Colonic mucosa (tissue), 4 donors: ENCODE data around the gene SEMA4D. TPM values are rescaled to one million over a fixed set of nuclear protein-coding genes. Genes with fewer than 3 reads are reported as not detected.

Source experiments
- DNase-seq: peaks from one replicate; pipeline ENCODE4 v3.0.0-alpha.2; 2020
- H3K27ac ChIP-seq: fragments of 200-600 bp; one replicate; pipeline ENCODE4 v1.8.0; 2021
- H3K27me3 ChIP-seq: fragments of 200-600 bp; one replicate; pipeline ENCODE4 v1.8.0; 2021
- H3K36me3 ChIP-seq: fragments of 200-600 bp; one replicate; pipeline ENCODE4 v1.8.0; 2021
- H3K4me1 ChIP-seq: fragments of 200-600 bp; one replicate; pipeline ENCODE4 v1.8.0; 2021; ENCODE audit warnings: mild to moderate bottlenecking
- H3K4me3 ChIP-seq: fragments of 200-600 bp; one replicate; pipeline ENCODE4 v1.8.0; 2021
- H3K9ac ChIP-seq, 2 donors: one replicate each; pipeline ENCODE4 v1.7.0; 2013; ENCODE audit warnings: control low read depth in 2 of 2, low read depth in 2 of 2, low read length in 2 of 2
- H3K9me3 ChIP-seq: fragments of 200-600 bp; one replicate; pipeline ENCODE4 v1.8.0; 2021
- CTCF ChIP-seq: fragments of 200-600 bp; IDR thresholded peaks from one replicate; pipeline ENCODE4 v1.8.0; 2022; ENCODE audit warnings: antibody characterized with exemption, mild to moderate bottlenecking
- intact Hi-C: fragments of 100-400 bp; cut with DNase I; formaldehyde crosslinking; loops from one replicate; pipeline ENCODE4 v1.14.1; 2022
- total RNA-seq, 2 donors: library from RNA; stranded (reverse); fragmentation: NEBNext Ultra II Directional in 1 of 2; extraction: Animal tissue kit (Norgen Biotek cat#: 25700) in 1 of 2; gene quantifications; one replicate each; pipeline ENCODE4 v1.2.1, GENCODE V29; 2021
- donor health status: healthy.
- donor health status: DM: no; HTN: no; CAD: no.
- donor health status: DM: no; HTN: no; CAD: no.

SEMA4D gene
- total RNA-seq, 2 donors from 2014 or later: 14.7 to 19.0 TPM

- intact Hi-C loops: no loop called here
- no peak overlapping the region for H3K4me3 ChIP-seq
- no peak for TF ChIP-seq CTCF
- no peak for DNase-seq
- H3K36me3 ChIP-seq: no peaks in the 10 kb centered on the region
- H3K9me3 ChIP-seq: no peaks in the 10 kb centered on the region
- no peaks in the 10 kb centered on the region for H3K27me3 ChIP-seq
- H3K27ac ChIP-seq: no peak overlapping the region
- H3K9ac ChIP-seq: no peak overlapping the region
- H3K4me1 ChIP-seq: no peaks in the 10 kb centered on the region
These were observed 119.4 kb downstream of the SEMA4D start for GRCh38 chr9:89378541-89378940.

GRCh38 chr9:89377411-89377810 lies 120.5 kb downstream of the SEMA4D start:
- H3K27ac ChIP-seq: no peak overlapping the region
- no peak overlapping the region for H3K4me3 ChIP-seq
- no peak overlapping the region for H3K9ac ChIP-seq
- intact Hi-C loops: no loop called here
- no peaks in the 10 kb centered on the region for H3K9me3 ChIP-seq
- TF ChIP-seq CTCF: no peak
- H3K4me1 ChIP-seq: no peaks in the 10 kb centered on the region
- DNase-seq: no peak
- no peaks in the 10 kb centered on the region for H3K27me3 ChIP-seq
- no peaks in the 10 kb centered on the region for H3K36me3 ChIP-seq

GRCh38 chr9:89376741-89377351 lies 121.1 kb downstream of the SEMA4D start:
- Histone ChIP-seq H3K27ac (no peak overlapping the region), H3K4me1 (no peaks in the 10 kb centered on the region), H3K36me3 (no peaks in the 10 kb centered on the region), H3K4me3 (no peak overlapping the region), H3K9me3 (no peaks in the 10 kb centered on the region), H3K9ac (peak overlapping the region in 1 of 2 donors; percentile 12), H3K27me3 (no peaks in the 10 kb centered on the region)
- no peak for TF ChIP-seq CTCF
- DNase-seq: no peak
- intact Hi-C loops: no loop called here

- intact Hi-C loops: no loop called here
- TF ChIP-seq CTCF: no peak
- no peaks in the 10 kb centered on the region for H3K9me3 ChIP-seq
These were observed 121.6 kb downstream of the SEMA4D start for GRCh38 chr9:89376286-89376685.

GRCh38 chr9:89375191-89375760 lies 122.6 kb downstream of the SEMA4D start:
- Histone ChIP-seq H3K27ac (no peak overlapping the region), H3K36me3 (no peaks in the 10 kb centered on the region), H3K4me1 (no peaks in the 10 kb centered on the region), H3K4me3 (no peak overlapping the region), H3K9ac (no peak overlapping the region), H3K9me3 (no peaks in the 10 kb centered on the region), H3K27me3 (no peaks in the 10 kb centered on the region)
- peak; percentile 30 for DNase-seq
- intact Hi-C loops: no loop called here
- TF ChIP-seq CTCF: no peak

More at GRCh38 chr9:89376286-89376685, 121.6 kb downstream of the SEMA4D start:
- Histone ChIP-seq H3K4me1 (no peaks in the 10 kb centered on the region), H3K4me3 (no peak overlapping the region), H3K9ac (no peak overlapping the region), H3K27ac (no peak overlapping the region), H3K27me3 (no peaks in the 10 kb centered on the region), H3K36me3 (no peaks in the 10 kb centered on the region)
- no peak for DNase-seq
